ENCODE measurements around the gene HMG20B. TPM values are rescaled to one million over a fixed set of nuclear protein-coding genes. Genes with fewer than 3 reads are reported as not detected.
A peak's percentile ranks its signal among the peaks of the same experiment; 100 is the strongest.
"Not testable (repeated sequence)": the region's sequence is repeated elsewhere in the genome, so short reads cannot be mapped to it uniquely, and the experiment has no call there.

The HMG20B gene
- total and polyA plus RNA-seq, 3 experiments from 2014 or later: 44.0 to 54.2 (median 50.6) TPM

DNA sequence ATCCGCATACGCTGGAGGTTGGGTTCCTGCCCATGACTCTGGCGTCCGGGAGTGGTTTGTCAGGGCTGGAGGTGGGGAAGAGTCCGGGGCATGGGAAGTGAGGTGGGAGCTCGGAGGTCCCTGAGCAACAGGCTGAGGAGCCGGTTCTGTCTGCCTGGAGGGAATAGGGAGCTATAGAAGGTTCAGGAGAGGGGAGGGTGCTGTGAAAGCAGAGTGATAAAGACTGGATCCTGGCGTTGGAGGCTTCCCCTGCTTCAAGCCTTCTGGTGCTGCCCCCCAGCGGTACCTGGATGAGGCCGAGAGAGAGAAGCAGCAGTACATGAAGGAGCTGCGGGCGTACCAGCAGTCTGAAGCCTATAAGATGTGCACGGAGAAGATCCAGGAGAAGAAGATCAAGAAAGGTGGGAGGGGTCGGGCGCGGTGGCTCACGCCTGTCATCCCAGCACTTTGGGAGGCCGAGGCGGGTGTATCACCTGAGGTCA is 2.6 kb downstream of the HMG20B start:
- H3K27ac Mint-ChIP-seq: peak overlapping the region in 1 of 8 donors; percentile 64
- H3K9me3 Mint-ChIP-seq: peaks cover 0 to 2% (median 0%) of the 10 kb centered on the region in 5 donors
- no peaks in the 10 kb centered on the region for H3K9me3 ChIP-seq (ENCODE audit: low read length)
- no peak for DNase-seq
- peak overlapping the region in 4 of 7 donors; percentile 33 to 71 (median 56) for H3K4me3 Mint-ChIP-seq
- no peaks in the 10 kb centered on the region for H3K27me3 ChIP-seq (ENCODE audit: insufficient read depth, low read length, poor library complexity, severe bottlenecking)
- peaks cover 15% of the 10 kb centered on the region for H3K4me1 ChIP-seq (ENCODE audit: insufficient read depth, low read length)
- peaks cover 14 to 22% (median 20%) of the 10 kb centered on the region in 3 donors for H3K4me1 Mint-ChIP-seq
- ChIA-PET CTCF (interaction anchor here (0.6 to 1.5 kb wide), 3 partner anchors 10 to 30 kb away, joined by 3 to 7 read pairs (median 5); partner anchors contain the start of gene GIPC3), POLR2A (interaction anchor here (0.6 kb wide), 2 partner anchors 21 to 156 kb away, joined by 5 to 8 read pairs; no protein-coding TSS in a partner anchor)
- no peaks in the 10 kb centered on the region for H3K36me3 ChIP-seq (ENCODE audit: insufficient read depth, low read length)
- H3K36me3 Mint-ChIP-seq: peaks cover 0 to 14% (median 2%) of the 10 kb centered on the region in 3 donors
- no peak overlapping the region for H3K27ac ChIP-seq (ENCODE audit: low read depth, low read length)
- no peak overlapping the region for H3K4me3 ChIP-seq (ENCODE audit: low read length)
- H3K27me3 Mint-ChIP-seq: no peaks in the 10 kb centered on the region

DNA sequence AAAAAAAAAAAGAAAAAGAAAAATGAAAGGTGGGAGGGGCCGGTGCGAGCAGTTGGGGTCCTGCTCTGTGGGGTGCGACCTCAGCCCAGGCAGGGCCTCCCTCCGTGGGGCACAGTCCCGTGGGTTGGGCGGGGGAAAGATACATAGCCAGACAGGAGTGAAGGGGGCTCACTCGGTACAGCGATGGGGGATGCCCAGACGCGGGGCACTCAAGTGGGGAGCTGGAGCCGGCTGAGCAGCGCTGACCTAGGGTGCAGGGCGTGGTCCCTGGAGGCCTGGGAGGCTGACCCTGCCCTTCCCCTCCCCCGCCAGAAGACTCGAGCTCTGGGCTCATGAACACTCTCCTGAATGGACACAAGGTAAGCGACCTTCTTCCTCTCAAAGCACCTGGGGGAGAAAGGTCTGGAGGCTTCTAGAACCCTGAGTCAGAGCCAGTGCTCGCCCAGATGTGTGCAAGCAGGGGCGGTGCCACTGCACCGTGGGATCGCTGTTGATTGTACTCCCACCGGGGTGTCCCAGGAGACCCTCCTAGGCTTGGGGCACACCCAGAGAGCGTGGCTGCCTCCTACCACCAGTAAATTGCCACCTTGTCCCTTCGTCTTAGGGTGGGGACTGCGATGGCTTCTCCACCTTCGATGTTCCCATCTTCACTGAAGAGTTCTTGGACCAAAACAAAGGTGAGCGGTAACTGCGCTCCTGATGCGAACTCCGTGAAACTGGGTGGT is 3.4 kb downstream of the HMG20B start:
- CTCF ChIA-PET: interaction anchor here (1.4 to 1.5 kb wide), 2 partner anchors 10 to 31 kb away, joined by 5 to 7 read pairs; partner anchors contain the start of gene GIPC3
- DNase-seq: no peak
- Mint-ChIP-seq H3K4me3 (no peak overlapping the region), H3K27ac (peak overlapping the region in 1 of 8 donors; percentile 38), H3K27me3 (no peaks in the 10 kb centered on the region), H3K36me3 (peaks cover 0 to 14% (median 2%) of the 10 kb centered on the region in 3 donors), H3K9me3 (peaks cover 0 to 2% (median 0%) of the 10 kb centered on the region in 5 donors), H3K4me1 (peaks cover 14 to 22% (median 20%) of the 10 kb centered on the region in 3 donors)
- no peaks in the 10 kb centered on the region for H3K9me3 ChIP-seq (ENCODE audit: low read length)
- no peak overlapping the region for H3K27ac ChIP-seq (ENCODE audit: low read depth, low read length)
- H3K4me3 ChIP-seq (ENCODE audit: low read length): no peak overlapping the region
- no peaks in the 10 kb centered on the region for H3K27me3 ChIP-seq (ENCODE audit: insufficient read depth, low read length, poor library complexity, severe bottlenecking)
- H3K36me3 ChIP-seq (ENCODE audit: insufficient read depth, low read length): no peaks in the 10 kb centered on the region
- POLR2A ChIA-PET: no interaction called here
- H3K4me1 ChIP-seq (ENCODE audit: insufficient read depth, low read length): peaks cover 15% of the 10 kb centered on the region

GRCh38 chr19:3576696-3577443 is 4.1 kb downstream of the HMG20B start:
- Histone ChIP-seq H3K27ac (ENCODE audit: low read depth, low read length) (no peak overlapping the region), H3K27me3 (ENCODE audit: insufficient read depth, low read length, poor library complexity, severe bottlenecking) (no peaks in the 10 kb centered on the region), H3K4me1 (ENCODE audit: insufficient read depth, low read length) (peaks cover 14% of the 10 kb centered on the region), H3K36me3 (ENCODE audit: insufficient read depth, low read length) (no peaks in the 10 kb centered on the region), H3K4me3 (ENCODE audit: low read length) (no peak overlapping the region), H3K9me3 (ENCODE audit: low read length) (no peaks in the 10 kb centered on the region)
- Mint-ChIP-seq H3K27me3 (no peaks in the 10 kb centered on the region), H3K27ac (no peak overlapping the region), H3K4me3 (no peak overlapping the region), H3K4me1 (peaks cover 11 to 17% (median 16%) of the 10 kb centered on the region in 3 donors), H3K36me3 (peaks cover 0 to 14% (median 2%) of the 10 kb centered on the region in 3 donors), H3K9me3 (peaks cover 0 to 2% (median 0%) of the 10 kb centered on the region in 5 donors)
- ChIA-PET POLR2A (no interaction called here), CTCF (no interaction called here)
- no peak for DNase-seq

- Mint-ChIP-seq H3K4me1 (peaks cover 6 to 11% (median 8%) of the 10 kb centered on the region in 3 donors), H3K36me3 (peaks cover 0 to 14% (median 2%) of the 10 kb centered on the region in 3 donors), H3K27me3 (no peaks in the 10 kb centered on the region), H3K9me3 (peaks cover 0 to 2% (median 0%) of the 10 kb centered on the region in 5 donors), H3K27ac (no peak overlapping the region), H3K4me3 (peak overlapping the region in 1 of 7 donors; percentile 48)
- no peaks in the 10 kb centered on the region for H3K27me3 ChIP-seq (ENCODE audit: insufficient read depth, low read length, poor library complexity, severe bottlenecking)
- H3K9me3 ChIP-seq (ENCODE audit: low read length): no peaks in the 10 kb centered on the region
- no peak for DNase-seq
- peaks cover 8% of the 10 kb centered on the region for H3K4me1 ChIP-seq (ENCODE audit: insufficient read depth, low read length)
- CTCF ChIA-PET: interaction anchor here (0.8 to 1.5 kb wide), 4 partner anchors 22 to 33 kb away, joined by 3 read pairs; no protein-coding TSS in a partner anchor
- H3K36me3 ChIP-seq (ENCODE audit: insufficient read depth, low read length): no peaks in the 10 kb centered on the region
- POLR2A ChIA-PET: interaction anchor here (0.6 kb wide), 2 partner anchors 534 to 1636 kb away, joined by 3 to 5 read pairs; no protein-coding TSS in a partner anchor
- H3K27ac ChIP-seq (ENCODE audit: low read depth, low read length): no peak overlapping the region
- H3K4me3 ChIP-seq (ENCODE audit: low read length): no peak overlapping the region
Measured at GRCh38 chr19:3577723-3578344, 5.1 kb downstream of the HMG20B start.

- Mint-ChIP-seq H3K36me3 (peaks cover 0 to 14% (median 2%) of the 10 kb centered on the region in 3 donors), H3K4me1 (peaks cover 6 to 11% (median 8%) of the 10 kb centered on the region in 3 donors), H3K27ac (no peak overlapping the region), H3K27me3 (no peaks in the 10 kb centered on the region), H3K4me3 (no peak overlapping the region), H3K9me3 (peaks cover 0 to 2% (median 0%) of the 10 kb centered on the region in 5 donors)
- POLR2A ChIA-PET: interaction anchor here (0.6 kb wide), 2 partner anchors 534 to 1637 kb away, joined by 3 to 5 read pairs; no protein-coding TSS in a partner anchor
- H3K9me3 ChIP-seq (ENCODE audit: low read length): no peaks in the 10 kb centered on the region
- no peak for DNase-seq
- no peak overlapping the region for H3K4me3 ChIP-seq (ENCODE audit: low read length)
- H3K36me3 ChIP-seq (ENCODE audit: insufficient read depth, low read length): no peaks in the 10 kb centered on the region
- no peak overlapping the region for H3K27ac ChIP-seq (ENCODE audit: low read depth, low read length)
- CTCF ChIA-PET: interaction anchor here (0.8 to 1.5 kb wide), 4 partner anchors 22 to 33 kb away, joined by 3 read pairs; no protein-coding TSS in a partner anchor
- peaks cover 6% of the 10 kb centered on the region for H3K4me1 ChIP-seq (ENCODE audit: insufficient read depth, low read length)
- H3K27me3 ChIP-seq (ENCODE audit: insufficient read depth, low read length, poor library complexity, severe bottlenecking): no peaks in the 10 kb centered on the region
Measured at GRCh38 chr19:3578390-3578789, 5.6 kb downstream of the HMG20B start.

DNA sequence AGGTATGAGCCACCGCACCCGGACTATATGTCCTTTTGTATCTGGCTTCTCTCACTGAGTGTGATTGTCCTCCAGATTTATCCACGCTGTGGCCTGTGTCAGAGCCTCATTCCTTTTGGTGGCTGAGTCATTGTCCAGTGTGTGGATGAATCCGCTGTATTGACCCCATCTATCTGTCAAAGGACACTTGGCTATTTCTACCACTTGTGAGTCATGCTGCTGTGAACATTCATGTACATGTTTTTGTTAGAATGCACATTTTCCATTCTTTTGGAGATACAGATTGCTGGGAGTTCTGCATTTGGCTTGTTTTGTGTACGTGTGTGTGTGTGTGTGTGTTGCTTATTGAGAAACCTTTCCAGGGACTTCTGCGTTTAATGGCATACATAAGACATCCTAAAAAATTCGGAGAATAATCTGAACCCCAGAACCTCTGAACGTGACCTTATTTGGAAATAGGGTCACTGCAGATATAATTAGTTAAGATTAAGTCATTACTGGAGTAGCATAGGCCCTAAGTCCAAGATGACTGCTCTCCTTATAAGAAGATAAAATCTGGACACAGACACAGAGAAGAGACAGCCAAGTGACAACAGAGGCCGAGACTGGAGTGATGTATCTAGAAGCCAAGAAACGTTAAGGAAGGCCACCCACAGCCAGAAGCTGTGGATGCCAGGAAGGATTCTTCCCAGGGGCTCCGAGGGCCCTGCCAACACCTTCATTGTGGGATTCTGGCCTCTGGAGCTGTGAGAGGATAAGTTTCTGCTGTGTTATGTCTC is 7.6 kb downstream of the HMG20B start:
- Histone ChIP-seq H3K9me3 (ENCODE audit: low read length) (no peaks in the 10 kb centered on the region), H3K27me3 (ENCODE audit: insufficient read depth, low read length, poor library complexity, severe bottlenecking) (no peaks in the 10 kb centered on the region), H3K4me1 (ENCODE audit: insufficient read depth, low read length) (no peaks in the 10 kb centered on the region), H3K27ac (ENCODE audit: low read depth, low read length) (no peak overlapping the region), H3K4me3 (ENCODE audit: low read length) (no peak overlapping the region), H3K36me3 (ENCODE audit: insufficient read depth, low read length) (no peaks in the 10 kb centered on the region)
- peaks cover 0 to 2% (median 0%) of the 10 kb centered on the region in 5 donors for H3K9me3 Mint-ChIP-seq
- POLR2A ChIA-PET: no interaction called here
- peak overlapping the region in 1 of 7 donors; percentile 45 for H3K4me3 Mint-ChIP-seq
- H3K4me1 Mint-ChIP-seq: peaks cover under 1% of the 10 kb centered on the region in 3 donors
- H3K36me3 Mint-ChIP-seq: peaks cover 0 to 8% (median 1%) of the 10 kb centered on the region in 3 donors
- H3K27ac Mint-ChIP-seq: peak overlapping the region in 2 of 8 donors; percentile 17 to 26
- no peaks in the 10 kb centered on the region for H3K27me3 Mint-ChIP-seq
- no peak for DNase-seq
- CTCF ChIA-PET: interaction anchor here (0.6 kb wide), 1 partner anchor 818 kb away, joined by 3 read pairs; no protein-coding TSS in a partner anchor

GRCh38 chr19:3581792-3582191 is 9.0 kb downstream of the HMG20B start:
- H3K4me1 ChIP-seq (ENCODE audit: insufficient read depth, low read length); H3K36me3 Mint-ChIP-seq; DNase-seq; H3K4me3 Mint-ChIP-seq; H3K9me3 Mint-ChIP-seq; H3K27me3 ChIP-seq (ENCODE audit: insufficient read depth, low read length, poor library complexity, severe bottlenecking); POLR2A ChIA-PET; H3K27ac Mint-ChIP-seq; H3K4me1 Mint-ChIP-seq; H3K27me3 Mint-ChIP-seq; H3K27ac ChIP-seq (ENCODE audit: low read depth, low read length); H3K36me3 ChIP-seq (ENCODE audit: insufficient read depth, low read length); H3K9me3 ChIP-seq (ENCODE audit: low read length); H3K4me3 ChIP-seq (ENCODE audit: low read length): not testable (repeated sequence)
- CTCF ChIA-PET: interaction anchor here (0.8 kb wide), 1 partner anchor 42 kb away, joined by 4 read pairs; no protein-coding TSS in a partner anchor
